Subcutaneous adipose tissue (tissue), 4 donors: ENCODE measurements around the gene CES5A. TPM values are rescaled to one million over a fixed set of nuclear protein-coding genes. Genes with fewer than 3 reads are reported as not detected.

Experiments
- CTCF ChIP-seq: fragments of 450-650 bp; IDR thresholded peaks from one replicate; pipeline ENCODE4 v1.5.1; 2016; ENCODE audit warnings: low read depth, mild to moderate bottlenecking, control low read depth, antibody characterized with exemption, moderate library complexity
- total RNA-seq, 4 donors: library from RNA; depleted of rRNA; stranded (reverse); fragments of >200 nt; gene quantifications; one replicate each; pipeline ENCODE4 v1.1.0, GENCODE V29; 2016

The CES5A gene
- total RNA-seq, 4 donors from 2014 or later = not detected

GRCh38 chr16:55911616-55912015, 36.4 kb upstream of the CES5A start:
- no peak for TF ChIP-seq CTCF

- no peak for TF ChIP-seq CTCF
These were observed 34.7 kb upstream of the CES5A start for GRCh38 chr16:55909876-55910275.

- TF ChIP-seq CTCF = no peak
These were observed 33.5 kb upstream of the CES5A start for GRCh38 chr16:55908641-55909040.

- TF ChIP-seq CTCF = no peak
These were observed 32.5 kb upstream of the CES5A start for GRCh38 chr16:55907661-55908060.

GRCh38 chr16:55906123-55906522, 30.9 kb upstream of the CES5A start:
- no peak for TF ChIP-seq CTCF

GRCh38 chr16:55905651-55906050, 30.5 kb upstream of the CES5A start:
- TF ChIP-seq CTCF = no peak

- no peak for TF ChIP-seq CTCF
These were observed 26.5 kb upstream of the CES5A start for GRCh38 chr16:55901566-55902217.
